Measurements from ENCODE around the gene CDCP2.

DNA sequence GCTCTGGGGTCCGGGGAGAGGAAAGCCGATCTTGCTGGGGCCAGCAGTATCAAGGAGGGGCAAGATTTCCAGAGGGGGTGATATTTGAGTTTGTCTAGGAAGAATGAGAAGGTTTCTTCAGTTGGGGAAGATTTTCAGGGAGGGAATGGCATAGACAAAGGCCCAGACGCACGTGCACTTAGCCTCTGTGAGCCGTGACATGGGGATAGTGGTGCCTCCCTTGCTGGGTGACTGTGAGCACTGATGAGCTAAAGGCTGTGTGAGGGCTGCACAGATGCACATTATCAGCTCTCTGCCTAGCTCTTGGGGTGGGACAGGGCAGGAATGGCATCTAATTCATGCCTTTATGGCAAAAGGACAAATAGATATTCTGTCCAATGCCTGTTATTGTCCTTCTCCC is 1.8 kb downstream of the CDCP2 start:
- TF ChIP-seq, protein P1, sequence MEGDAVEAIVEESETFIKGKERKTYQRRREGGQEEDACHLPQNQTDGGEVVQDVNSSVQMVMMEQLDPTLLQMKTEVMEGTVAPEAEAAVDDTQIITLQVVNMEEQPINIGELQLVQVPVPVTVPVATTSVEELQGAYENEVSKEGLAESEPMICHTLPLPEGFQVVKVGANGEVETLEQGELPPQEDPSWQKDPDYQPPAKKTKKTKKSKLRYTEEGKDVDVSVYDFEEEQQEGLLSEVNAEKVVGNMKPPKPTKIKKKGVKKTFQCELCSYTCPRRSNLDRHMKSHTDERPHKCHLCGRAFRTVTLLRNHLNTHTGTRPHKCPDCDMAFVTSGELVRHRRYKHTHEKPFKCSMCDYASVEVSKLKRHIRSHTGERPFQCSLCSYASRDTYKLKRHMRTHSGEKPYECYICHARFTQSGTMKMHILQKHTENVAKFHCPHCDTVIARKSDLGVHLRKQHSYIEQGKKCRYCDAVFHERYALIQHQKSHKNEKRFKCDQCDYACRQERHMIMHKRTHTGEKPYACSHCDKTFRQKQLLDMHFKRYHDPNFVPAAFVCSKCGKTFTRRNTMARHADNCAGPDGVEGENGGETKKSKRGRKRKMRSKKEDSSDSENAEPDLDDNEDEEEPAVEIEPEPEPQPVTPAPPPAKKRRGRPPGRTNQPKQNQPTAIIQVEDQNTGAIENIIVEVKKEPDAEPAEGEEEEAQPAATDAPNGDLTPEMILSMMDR (conservative IDR thresholded peaks at IDR 0.05; ENCODE audit: low read depth, low read length): no peak
- TF ChIP-seq EZH2 (IDR thresholded peaks at IDR 0.05; ENCODE audit: low read length, unreplicated experiment): no peak

Measured in PC-3 (cell line).